SK-N-SH treated with all-trans-retinoic acid at 6 μM for 48 hours (cell line): ENCODE measurements around the gene KIF21B.

Source experiments
- BACH2 ChIP-seq: fragments of 250-450 bp; sonication (Bioruptor Pico); IDR thresholded peaks from 2 replicates; pipeline ENCODE4 v1.9.0; 2021; ENCODE audit warnings: mild to moderate bottlenecking, borderline replicate concordance
- OSR1 ChIP-seq: fragments of 250-450 bp; sonication (Bioruptor Pico); IDR thresholded peaks from 2 replicates; pipeline ENCODE4 v1.8.0; 2022; ENCODE audit warnings: moderate library complexity, mild to moderate bottlenecking, inconsistent platforms
- TF ChIP-seq, protein P1 (sequence below): fragments of 250-450 bp; sonication (Bioruptor Pico); IDR thresholded peaks from 2 replicates; pipeline ENCODE4 v1.8.0; 2021; ENCODE audit warnings: low read depth, mild to moderate bottlenecking, moderate library complexity, borderline replicate concordance

DNA sequence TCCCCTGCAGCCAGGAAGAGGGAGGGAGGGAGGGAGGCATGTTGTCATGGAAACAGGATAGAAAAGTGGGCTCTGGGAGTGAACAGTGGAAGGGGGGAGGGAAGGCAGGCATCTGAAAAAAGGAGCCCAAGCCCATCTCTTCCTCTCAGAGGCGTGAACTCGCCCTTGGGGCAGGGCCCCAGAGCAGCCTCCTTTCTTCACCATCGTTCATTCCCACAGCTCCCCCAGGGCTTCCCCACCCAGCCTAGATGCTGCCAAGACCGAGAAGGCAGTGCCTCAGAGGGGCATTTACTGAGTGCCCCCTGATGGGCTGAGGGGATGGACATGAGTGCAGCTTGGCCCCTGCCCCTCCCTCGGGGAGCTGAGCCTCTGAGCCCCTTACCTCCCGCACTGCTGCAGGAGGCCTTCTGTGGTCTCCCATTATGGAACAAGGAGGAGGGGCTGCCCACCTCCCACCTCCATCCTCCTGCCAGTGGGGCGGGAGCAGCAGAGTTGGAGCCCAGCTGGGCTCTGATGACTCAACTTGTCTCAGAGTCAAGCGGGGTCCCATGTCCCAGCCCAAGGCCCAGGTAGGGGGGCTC, 39.1 kb upstream of the KIF21B start:
- TF ChIP-seq, protein P1, sequence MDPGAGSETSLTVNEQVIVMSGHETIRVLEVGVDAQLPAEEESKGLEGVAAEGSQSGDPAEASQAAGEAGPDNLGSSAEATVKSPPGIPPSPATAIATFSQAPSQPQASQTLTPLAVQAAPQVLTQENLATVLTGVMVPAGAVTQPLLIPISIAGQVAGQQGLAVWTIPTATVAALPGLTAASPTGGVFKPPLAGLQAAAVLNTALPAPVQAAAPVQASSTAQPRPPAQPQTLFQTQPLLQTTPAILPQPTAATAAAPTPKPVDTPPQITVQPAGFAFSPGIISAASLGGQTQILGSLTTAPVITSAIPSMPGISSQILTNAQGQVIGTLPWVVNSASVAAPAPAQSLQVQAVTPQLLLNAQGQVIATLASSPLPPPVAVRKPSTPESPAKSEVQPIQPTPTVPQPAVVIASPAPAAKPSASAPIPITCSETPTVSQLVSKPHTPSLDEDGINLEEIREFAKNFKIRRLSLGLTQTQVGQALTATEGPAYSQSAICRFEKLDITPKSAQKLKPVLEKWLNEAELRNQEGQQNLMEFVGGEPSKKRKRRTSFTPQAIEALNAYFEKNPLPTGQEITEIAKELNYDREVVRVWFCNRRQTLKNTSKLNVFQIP (CRISPR knock-in tag), result no peak
- TF ChIP-seq BACH2, result no peak
- TF ChIP-seq OSR1 (CRISPR knock-in tag), result no peak
